Panc1 (cell line): ENCODE data around the gene PLCB1. TPM values are rescaled to one million over a fixed set of nuclear protein-coding genes. Genes with fewer than 3 reads are reported as not detected.

Source experiments
- ATAC-seq: fragments of 200-7000 bp; cut with Tn5 transposase; 2 replicates; pipeline ENCODE4 v1.9.1; 2020; ENCODE audit warnings: mild to moderate bottlenecking, moderate library complexity
- BruUV-seq: library from RNA; stranded (reverse); fragments of 400-500 nt; replicated peaks from 2 replicates; lab custom pipeline; 2021; lab: Mats Ljungman, UMichigan
- CTCF ChIA-PET: fragments of 300-600 bp; sonication (Branson Sonifier 250); formaldehyde crosslinking; loops from one replicate; lab custom pipeline; 2022; ENCODE audit warnings: antibody characterized with exemption; lab: Charles Lee
- POLR2A ChIA-PET: fragments of 300-600 bp; sonication (Branson Sonifier 250); formaldehyde crosslinking; loops from one replicate; lab custom pipeline; 2022; ENCODE audit warnings: antibody characterized with exemption; lab: Charles Lee
- DNase-seq: peaks from one replicate; pipeline ENCODE4 v3.0.0-alpha.2; 2010; ENCODE audit warnings: low read depth, low spot score
- H3K27ac ChIP-seq: 2 replicates; pipeline ENCODE4 v1.5.1; 2011; ENCODE audit warnings: mild to moderate bottlenecking, low read length, inconsistent platforms
- H3K27me3 ChIP-seq: fragments of 200-500 bp; sonication (Bioruptor generic); 2 replicates; pipeline ENCODE4 v1.6.0; 2014; ENCODE audit warnings: low read length, inconsistent platforms; ENCODE audit not compliant: control insufficient read depth, insufficient read depth
- H3K36me3 ChIP-seq: fragments of 200-500 bp; sonication (Bioruptor generic); 2 replicates; pipeline ENCODE4 v1.5.1; 2014; ENCODE audit warnings: inconsistent platforms, mild to moderate bottlenecking, low read length, moderate library complexity; ENCODE audit not compliant: control insufficient read depth, insufficient read depth
- H3K4me1 ChIP-seq: 2 replicates; pipeline ENCODE4 v1.5.1; 2011; ENCODE audit warnings: inconsistent platforms, mild to moderate bottlenecking, low read length, moderate library complexity; ENCODE audit not compliant: control insufficient read depth, insufficient read depth
- H3K4me3 ChIP-seq, 2 experiments: 2 replicates each; pipeline ENCODE4 v1.5.1; 2011 to 2012; ENCODE audit warnings: low read depth in 2 of 2, low read length in 2 of 2, mild to moderate bottlenecking in 2 of 2, inconsistent platforms in 1 of 2, moderate library complexity in 1 of 2
- H3K9me3 ChIP-seq: fragments of 200-500 bp; sonication (Bioruptor generic); 2 replicates; pipeline ENCODE4 v1.5.1; 2014; ENCODE audit warnings: low read depth, mild to moderate bottlenecking, inconsistent platforms, low read length, moderate library complexity; ENCODE audit not compliant: control insufficient read depth, insufficient read depth
- CTCF ChIP-seq: fragments of 450-650 bp; IDR thresholded peaks from 2 replicates; pipeline ENCODE4 v1.5.1; 2017; ENCODE audit warnings: mild to moderate bottlenecking
- POLR2AphosphoS5 ChIP-seq: IDR thresholded peaks from 2 replicates; pipeline ENCODE4 v1.6.1; 2012; ENCODE audit warnings: mild to moderate bottlenecking, low read depth, low read length, moderate library complexity
- REST ChIP-seq, 2 experiments: IDR thresholded peaks; 2 replicates each; pipeline ENCODE4 v1.6.1; 2011 to 2012; ENCODE audit warnings: low read depth in 2 of 2, control low read depth in 1 of 2, low read length in 1 of 2, mild to moderate bottlenecking in 1 of 2, moderate library complexity in 1 of 2; ENCODE audit not compliant: insufficient read depth in 1 of 2
- SIN3A ChIP-seq: IDR thresholded peaks from 2 replicates; pipeline ENCODE4 v1.6.1; 2012; ENCODE audit warnings: low read depth, mild to moderate bottlenecking, low read length, moderate library complexity, borderline replicate concordance; ENCODE audit not compliant: insufficient read depth
- TCF7L2 ChIP-seq: IDR thresholded peaks from 2 replicates; pipeline ENCODE4 v1.6.1; 2011; ENCODE audit warnings: mild to moderate bottlenecking, low read depth, low read length, inconsistent platforms
- in situ Hi-C: cut with HindIII; loops from 2 replicates; pipeline ENCODE4 v1.10.0; 2016; ENCODE audit warnings: low sequenced_read_pairs, low pct_unique_long_range_greater_than_20kb
- intact Hi-C: fragments of 100-400 bp; cut with micrococcal nuclease; formaldehyde crosslinking; loops from one replicate; pipeline ENCODE4 v1.10.0; 2022; ENCODE audit not compliant: unreplicated experiment
- total RNA-seq: library from RNA; stranded (reverse); gene quantifications from one replicate; pipeline ENCODE4 v1.2.1, GENCODE V29; 2021; ENCODE audit not compliant: unreplicated experiment

The PLCB1 gene
- total RNA-seq, 1 experiment from 2014 or later, result 0.59 TPM

- no peaks in the 10 kb centered on the region for H3K36me3 ChIP-seq
- intact Hi-C loops (no loop called here), in situ Hi-C loops (no loop called here)
- H3K27me3 ChIP-seq, result no peaks in the 10 kb centered on the region
- DNase-seq (no peak), ATAC-seq (no peak)
- H3K9me3 ChIP-seq, result no peaks in the 10 kb centered on the region
- no peak overlapping the region for H3K4me3 ChIP-seq
- BruUV-seq, result no TSS peak
- CTCF ChIA-PET, result no interaction called here
- H3K4me1 ChIP-seq, result no peaks in the 10 kb centered on the region
- POLR2A ChIA-PET, result no interaction called here
- no peak overlapping the region for H3K27ac ChIP-seq
- no peak for TF ChIP-seq TCF7L2
- TF ChIP-seq CTCF, result 0 out of 2 replicates have a peak, but pooled peaks have one; percentile 5
- no peak for TF ChIP-seq REST (IDR thresholded peaks at IDR 0.05; ENCODE audit: insufficient read depth in 1 of 2, low read depth in 2 of 2, low read length in 1 of 2)
- no peak for TF ChIP-seq POLR2AphosphoS5
- TF ChIP-seq SIN3A, result no peak
Measured at GRCh38 chr20:8454137-8454712, 322.2 kb downstream of the PLCB1 start.

- Histone ChIP-seq H3K4me1 (no peaks in the 10 kb centered on the region), H3K27me3 (no peaks in the 10 kb centered on the region), H3K36me3 (no peaks in the 10 kb centered on the region), H3K27ac (no peak overlapping the region), H3K4me3 (no peak overlapping the region), H3K9me3 (no peaks in the 10 kb centered on the region)
- DNase-seq, result no peak
- in situ Hi-C loops (no loop called here), intact Hi-C loops (no loop called here)
- ATAC-seq, result no peak
- no TSS peak for BruUV-seq
- TF ChIP-seq POLR2AphosphoS5 (no peak), REST (IDR thresholded peaks at IDR 0.05; ENCODE audit: insufficient read depth in 1 of 2, low read depth in 2 of 2, low read length in 1 of 2) (no peak), SIN3A (no peak), TCF7L2 (no peak), CTCF (no peak)
- POLR2A ChIA-PET, result no interaction called here
- CTCF ChIA-PET, result no interaction called here
Measured at GRCh38 chr20:8456765-8457164, 324.7 kb downstream of the PLCB1 start.
